ENCODE measurements around the gene NT5C1A. TPM values are rescaled to one million over a fixed set of nuclear protein-coding genes. Genes with fewer than 3 reads are reported as not detected.

The NT5C1A gene
- total RNA-seq, 1 donor from 2014 or later = not detected

DNA sequence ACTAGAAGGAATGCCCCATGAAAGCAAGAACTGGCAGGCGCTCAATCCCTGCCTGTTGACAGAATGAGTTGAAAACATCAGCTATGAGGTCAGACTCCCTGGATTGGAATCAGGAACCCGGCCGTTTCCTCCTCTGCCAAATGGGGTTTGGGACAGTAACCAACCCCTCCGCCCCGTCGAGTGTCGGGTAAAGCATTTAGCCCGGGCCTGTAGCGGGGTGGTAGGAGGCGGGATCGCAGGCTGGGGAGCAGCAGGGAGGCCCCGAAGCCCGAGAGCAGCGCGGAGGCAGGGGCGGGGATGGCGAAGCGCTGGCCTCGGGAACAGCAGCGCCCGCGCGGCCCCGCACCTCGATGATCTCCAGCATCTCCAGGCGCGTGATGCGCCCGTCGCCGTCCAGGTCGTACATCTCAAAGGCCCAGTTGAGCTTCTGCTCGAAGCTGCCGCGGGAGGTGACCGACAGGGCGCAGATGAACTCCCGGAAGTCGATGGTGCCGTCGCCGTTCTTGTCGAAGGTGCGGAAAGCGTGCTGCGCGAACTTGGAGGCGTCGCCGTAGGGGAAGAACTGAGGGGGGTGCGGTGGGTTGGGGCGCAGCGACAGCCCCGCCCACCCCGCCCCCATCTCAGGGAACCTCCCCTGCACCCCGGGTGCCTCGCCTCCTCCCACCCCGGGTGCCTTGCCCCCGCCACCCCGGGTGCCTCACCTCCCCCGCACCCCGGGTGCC, 11.8 kb upstream of the NT5C1A start:
- no peak overlapping the region for H3K27ac Mint-ChIP-seq
- DNase-seq (ENCODE audit: extremely low spot score, unreplicated experiment) = no peak
- no peak for TF ChIP-seq CTCF (conservative IDR thresholded peaks at IDR 0.05)
- H3K9me3 Mint-ChIP-seq = no peaks in the 10 kb centered on the region
- no peak overlapping the region for H3K4me3 Mint-ChIP-seq
- peaks cover 87% of the 10 kb centered on the region for H3K27me3 Mint-ChIP-seq
- H3K36me3 Mint-ChIP-seq = no peaks in the 10 kb centered on the region
- H3K4me1 Mint-ChIP-seq (ENCODE audit: unreplicated experiment) = peaks cover 5% of the 10 kb centered on the region

DNA sequence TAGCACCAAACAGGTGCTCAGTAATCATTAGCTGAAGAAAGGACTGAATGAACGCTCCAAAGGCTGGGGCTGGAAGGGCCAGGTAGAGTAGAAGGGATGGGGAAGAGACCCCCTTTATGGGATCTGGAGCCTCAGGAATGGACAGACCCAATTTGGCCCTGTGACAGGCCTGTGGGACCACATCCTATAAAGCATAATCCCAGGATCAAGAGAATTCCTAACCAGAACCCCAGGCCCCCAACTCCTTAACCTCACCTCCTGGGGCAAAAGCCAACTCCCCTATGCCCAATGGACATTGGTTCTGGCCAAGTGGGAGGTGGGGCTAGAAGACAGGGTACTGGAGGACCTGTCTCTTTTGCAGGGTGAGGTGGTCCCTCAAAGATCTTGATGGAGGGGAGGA, 10.1 kb upstream of the NT5C1A start:
- DNase-seq (ENCODE audit: extremely low spot score, unreplicated experiment) = no peak
- peaks cover 77% of the 10 kb centered on the region for H3K27me3 Mint-ChIP-seq
- no peaks in the 10 kb centered on the region for H3K36me3 Mint-ChIP-seq
- H3K27ac Mint-ChIP-seq = no peak overlapping the region
- H3K4me1 Mint-ChIP-seq (ENCODE audit: unreplicated experiment) = peaks cover 5% of the 10 kb centered on the region
- TF ChIP-seq CTCF (conservative IDR thresholded peaks at IDR 0.05) = no peak
- no peaks in the 10 kb centered on the region for H3K9me3 Mint-ChIP-seq
- no peak overlapping the region for H3K4me3 Mint-ChIP-seq

GRCh38 chr1:39681294-39681693, 9.4 kb upstream of the NT5C1A start:
- Mint-ChIP-seq H3K27me3 (peaks cover 76% of the 10 kb centered on the region), H3K4me3 (no peak overlapping the region), H3K36me3 (no peaks in the 10 kb centered on the region), H3K4me1 (ENCODE audit: unreplicated experiment) (peaks cover 5% of the 10 kb centered on the region), H3K9me3 (no peaks in the 10 kb centered on the region), H3K27ac (no peak overlapping the region)
- TF ChIP-seq CTCF (conservative IDR thresholded peaks at IDR 0.05) = no peak
- DNase-seq (ENCODE audit: extremely low spot score, unreplicated experiment) = no peak

GRCh38 chr1:39680751-39681150, 8.8 kb upstream of the NT5C1A start:
- Mint-ChIP-seq H3K4me1 (ENCODE audit: unreplicated experiment) (peaks cover 5% of the 10 kb centered on the region), H3K27ac (no peak overlapping the region), H3K4me3 (no peak overlapping the region), H3K9me3 (no peaks in the 10 kb centered on the region), H3K36me3 (no peaks in the 10 kb centered on the region), H3K27me3 (peaks cover 74% of the 10 kb centered on the region)
- no peak for DNase-seq (ENCODE audit: extremely low spot score, unreplicated experiment)
- TF ChIP-seq CTCF (conservative IDR thresholded peaks at IDR 0.05) = no peak

DNA sequence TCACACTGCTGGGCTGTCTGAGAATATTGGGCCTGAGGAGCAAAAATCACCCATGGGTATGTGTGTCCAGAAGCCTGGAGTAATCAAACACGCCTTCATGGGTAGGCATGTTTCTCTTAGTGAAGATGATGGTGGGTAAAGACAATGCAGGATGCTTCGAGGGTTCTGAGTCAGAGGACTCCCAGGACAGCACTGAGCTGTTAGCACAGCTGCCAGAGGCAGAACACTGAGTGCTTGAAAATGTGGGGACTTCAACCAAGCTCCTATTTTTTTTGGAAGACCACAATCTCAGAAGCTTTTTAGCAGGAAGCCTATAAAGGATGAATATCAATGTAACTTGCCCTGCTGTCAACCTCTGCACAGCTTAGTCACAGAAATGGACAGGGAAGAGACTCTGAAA, 7.9 kb upstream of the NT5C1A start:
- Mint-ChIP-seq H3K4me1 (ENCODE audit: unreplicated experiment) (peaks cover 2% of the 10 kb centered on the region), H3K9me3 (no peaks in the 10 kb centered on the region), H3K4me3 (no peak overlapping the region), H3K27ac (no peak overlapping the region), H3K36me3 (no peaks in the 10 kb centered on the region), H3K27me3 (peaks cover 70% of the 10 kb centered on the region)
- no peak for DNase-seq (ENCODE audit: extremely low spot score, unreplicated experiment)
- no peak for TF ChIP-seq CTCF (conservative IDR thresholded peaks at IDR 0.05)
